ENCODE measurements around the gene ACSM6. TPM values are rescaled to one million over a fixed set of nuclear protein-coding genes. Genes with fewer than 3 reads are reported as not detected.
"Not testable (repeated sequence)": the region's sequence is repeated elsewhere in the genome, so short reads cannot be mapped to it uniquely, and the experiment has no call there.

The ACSM6 gene
- total RNA-seq, 2 donors from 2014 or later: not detected

DNA sequence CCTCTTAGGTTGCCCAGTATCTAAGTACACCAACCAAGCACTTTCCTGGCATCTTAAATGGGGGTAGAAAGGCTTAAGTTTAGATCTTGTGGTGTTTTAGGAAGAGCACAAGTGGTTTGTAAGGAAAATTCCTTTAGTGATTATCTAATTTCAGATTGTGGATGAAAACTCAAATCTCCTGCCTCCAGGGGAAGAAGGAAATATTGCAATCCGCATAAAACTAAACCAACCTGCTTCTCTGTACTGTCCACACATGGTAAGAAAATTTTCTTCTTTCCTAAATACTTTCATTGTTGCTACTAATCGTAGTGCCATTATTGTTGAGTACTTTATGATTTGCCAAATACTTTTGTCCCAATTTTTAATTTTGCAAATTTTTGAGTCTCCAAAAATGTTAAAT lies 31.1 kb downstream of the ACSM6 start:
- no peaks in the 10 kb centered on the region for H3K4me1 ChIP-seq (ENCODE audit: control insufficient read depth in 1 of 2, low read depth in 2 of 2)
- TF ChIP-seq, protein P1, sequence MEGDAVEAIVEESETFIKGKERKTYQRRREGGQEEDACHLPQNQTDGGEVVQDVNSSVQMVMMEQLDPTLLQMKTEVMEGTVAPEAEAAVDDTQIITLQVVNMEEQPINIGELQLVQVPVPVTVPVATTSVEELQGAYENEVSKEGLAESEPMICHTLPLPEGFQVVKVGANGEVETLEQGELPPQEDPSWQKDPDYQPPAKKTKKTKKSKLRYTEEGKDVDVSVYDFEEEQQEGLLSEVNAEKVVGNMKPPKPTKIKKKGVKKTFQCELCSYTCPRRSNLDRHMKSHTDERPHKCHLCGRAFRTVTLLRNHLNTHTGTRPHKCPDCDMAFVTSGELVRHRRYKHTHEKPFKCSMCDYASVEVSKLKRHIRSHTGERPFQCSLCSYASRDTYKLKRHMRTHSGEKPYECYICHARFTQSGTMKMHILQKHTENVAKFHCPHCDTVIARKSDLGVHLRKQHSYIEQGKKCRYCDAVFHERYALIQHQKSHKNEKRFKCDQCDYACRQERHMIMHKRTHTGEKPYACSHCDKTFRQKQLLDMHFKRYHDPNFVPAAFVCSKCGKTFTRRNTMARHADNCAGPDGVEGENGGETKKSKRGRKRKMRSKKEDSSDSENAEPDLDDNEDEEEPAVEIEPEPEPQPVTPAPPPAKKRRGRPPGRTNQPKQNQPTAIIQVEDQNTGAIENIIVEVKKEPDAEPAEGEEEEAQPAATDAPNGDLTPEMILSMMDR (IDR thresholded peaks at IDR 0.05): no peak
- DNase-seq (ENCODE audit: low spot score) (no peak), ATAC-seq (ENCODE audit: insufficient number of reproducible peaks, low FRiP score, low read depth) (no peak)
- H3K27me3 ChIP-seq (replicated peaks; ENCODE audit: insufficient read depth): no peaks in the 10 kb centered on the region
- no peaks in the 10 kb centered on the region for H3K36me3 ChIP-seq
- H3K27ac ChIP-seq: no peak overlapping the region
- no peak overlapping the region for H3K4me3 ChIP-seq
- no peaks in the 10 kb centered on the region for H3K9me3 ChIP-seq

DNA sequence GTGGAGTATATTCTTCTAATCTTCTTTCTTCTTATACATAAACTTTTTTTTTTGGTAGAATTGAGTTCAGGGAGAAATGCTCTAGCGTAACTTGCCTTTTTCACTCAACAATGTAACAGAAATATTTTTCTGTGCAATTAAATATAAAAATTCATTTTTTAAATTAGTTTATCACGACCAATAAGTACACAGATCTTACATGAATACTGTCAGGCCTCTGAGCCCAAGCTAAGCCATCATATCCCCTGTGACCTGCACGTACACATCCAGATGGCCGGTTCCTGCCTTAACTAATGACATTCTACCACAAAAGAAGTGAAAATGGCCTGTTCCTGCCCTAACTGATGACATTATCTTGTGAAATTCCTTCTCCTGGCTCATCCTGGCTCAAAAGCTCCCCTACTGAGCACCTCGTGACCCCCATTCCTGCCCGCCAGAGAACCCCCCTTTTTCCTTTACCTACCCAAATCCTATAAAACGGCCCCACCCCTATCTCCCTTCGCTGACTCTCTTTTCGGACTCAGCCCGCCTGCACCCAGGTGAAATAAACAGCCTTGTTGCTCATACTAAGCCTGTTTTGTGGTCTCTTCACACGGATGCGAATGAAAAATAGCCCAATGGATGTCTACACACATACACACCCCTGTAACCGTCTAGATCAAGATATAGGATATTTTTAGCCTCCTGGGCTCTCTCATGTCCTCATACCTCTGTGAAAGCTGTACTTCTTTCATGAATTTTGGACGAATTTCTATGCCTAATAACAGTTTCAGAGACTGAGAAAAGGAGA lies 35.1 kb downstream of the ACSM6 start:
- not testable (repeated sequence) for DNase-seq (ENCODE audit: low spot score); H3K4me1 ChIP-seq (ENCODE audit: control insufficient read depth in 1 of 2, low read depth in 2 of 2); H3K36me3 ChIP-seq; ATAC-seq (ENCODE audit: insufficient number of reproducible peaks, low FRiP score, low read depth); H3K27me3 ChIP-seq (replicated peaks; ENCODE audit: insufficient read depth); H3K9me3 ChIP-seq; H3K4me3 ChIP-seq; H3K27ac ChIP-seq

DNA sequence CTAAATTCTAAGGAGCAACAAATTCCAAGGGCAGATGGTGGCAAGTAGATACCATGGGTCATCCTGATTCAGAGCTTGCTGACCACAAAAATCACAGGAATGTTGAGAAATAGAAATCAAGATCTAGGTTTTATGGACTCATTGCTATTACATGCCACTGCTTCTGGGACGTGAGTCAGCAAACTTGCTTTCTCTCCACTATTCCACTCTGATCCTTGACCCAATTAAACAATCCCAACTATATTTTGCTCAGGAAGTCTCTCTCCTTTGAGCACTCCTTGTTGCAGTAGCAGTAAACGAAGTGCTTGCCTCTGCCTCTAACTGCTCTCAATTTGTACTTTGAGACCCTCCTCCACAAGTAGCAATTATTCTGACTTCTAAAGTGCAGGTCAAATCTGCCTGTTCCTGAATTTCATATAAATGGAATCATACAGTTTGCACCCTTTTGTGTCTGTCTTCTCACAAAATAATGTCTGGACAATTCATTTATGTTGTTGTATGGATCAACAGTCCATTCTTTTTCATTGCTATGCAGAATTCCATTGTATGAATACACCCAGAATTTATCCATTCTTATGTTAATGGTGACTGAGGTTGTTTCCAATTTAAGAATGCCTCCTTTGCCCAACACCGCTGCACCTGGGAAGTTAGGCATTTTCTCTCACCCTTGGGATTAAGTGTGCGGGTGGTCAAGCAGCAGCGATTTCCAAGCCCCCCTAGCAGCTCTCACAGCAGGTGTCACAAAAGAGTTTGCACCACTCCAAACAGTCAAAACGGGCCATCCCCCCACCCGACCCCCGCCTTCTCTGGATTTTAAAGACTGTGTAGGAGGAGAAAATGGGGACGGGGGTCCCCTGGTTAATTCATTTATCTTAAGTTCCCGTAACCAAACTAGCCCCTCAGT lies 35.9 kb downstream of the ACSM6 start:
- TF ChIP-seq, protein P1 (IDR thresholded peaks at IDR 0.05): no peak
- Histone ChIP-seq H3K36me3 (peaks cover 8% of the 10 kb centered on the region), H3K9me3 (no peaks in the 10 kb centered on the region), H3K4me3 (peak overlapping the region; percentile 70), H3K27ac (no peak overlapping the region), H3K27me3 (replicated peaks; ENCODE audit: insufficient read depth) (no peaks in the 10 kb centered on the region), H3K4me1 (ENCODE audit: control insufficient read depth in 1 of 2, low read depth in 2 of 2) (no peaks in the 10 kb centered on the region)
- ATAC-seq (ENCODE audit: insufficient number of reproducible peaks, low FRiP score, low read depth) (no peak), DNase-seq (ENCODE audit: low spot score) (no peak)

DNA sequence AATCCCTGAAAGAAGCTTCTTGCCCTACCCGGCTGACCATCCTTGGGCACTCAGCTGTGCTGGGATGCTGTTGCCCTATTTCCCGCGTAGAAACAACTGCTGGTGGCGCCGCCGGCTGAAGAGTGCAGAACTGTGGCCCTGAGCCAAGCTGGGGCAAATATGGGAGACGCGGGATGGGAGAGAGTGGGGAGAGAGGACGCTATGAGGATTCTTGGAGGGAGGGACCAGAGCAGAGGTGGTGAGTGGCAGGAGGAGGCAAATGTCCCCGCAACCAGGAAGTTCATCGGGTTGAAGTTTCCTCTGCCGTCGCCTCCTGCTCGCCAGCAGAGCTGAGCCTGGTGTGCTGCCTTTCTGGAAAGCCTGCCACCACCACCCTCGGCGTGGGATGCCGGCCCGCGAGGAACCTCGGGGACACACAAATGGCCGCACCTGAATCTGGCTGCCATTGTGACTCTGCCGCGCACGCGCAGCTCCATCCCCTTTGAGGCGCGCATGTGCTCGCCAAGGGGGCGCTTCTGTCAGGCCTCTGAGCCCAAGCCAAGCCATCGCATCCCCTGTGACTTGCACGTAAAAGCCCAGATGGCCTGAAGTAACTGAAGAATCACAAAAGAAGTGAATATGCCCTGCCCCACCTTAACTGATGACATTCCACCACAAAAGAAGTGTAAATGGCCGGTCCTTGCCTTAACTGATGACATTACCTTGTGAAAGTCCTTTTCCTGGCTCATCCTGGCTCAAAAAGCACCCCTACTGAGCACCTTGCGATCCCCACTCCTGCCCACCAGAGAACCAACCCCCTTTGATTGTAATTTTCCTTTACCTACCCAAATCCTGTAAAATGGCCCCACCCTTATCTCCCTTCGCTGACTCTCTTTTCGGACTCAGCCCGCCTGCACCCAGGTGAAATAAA lies 36.9 kb downstream of the ACSM6 start:
- DNase-seq (ENCODE audit: low spot score); H3K4me1 ChIP-seq (ENCODE audit: control insufficient read depth in 1 of 2, low read depth in 2 of 2); H3K27me3 ChIP-seq (replicated peaks; ENCODE audit: insufficient read depth); H3K9me3 ChIP-seq; ATAC-seq (ENCODE audit: insufficient number of reproducible peaks, low FRiP score, low read depth): not testable (repeated sequence)
- peak overlapping the region; percentile 70 for H3K4me3 ChIP-seq
- H3K36me3 ChIP-seq: peaks cover 11% of the 10 kb centered on the region
- H3K27ac ChIP-seq: peak overlapping the region in 1 of 2 donors; percentile 30

DNA sequence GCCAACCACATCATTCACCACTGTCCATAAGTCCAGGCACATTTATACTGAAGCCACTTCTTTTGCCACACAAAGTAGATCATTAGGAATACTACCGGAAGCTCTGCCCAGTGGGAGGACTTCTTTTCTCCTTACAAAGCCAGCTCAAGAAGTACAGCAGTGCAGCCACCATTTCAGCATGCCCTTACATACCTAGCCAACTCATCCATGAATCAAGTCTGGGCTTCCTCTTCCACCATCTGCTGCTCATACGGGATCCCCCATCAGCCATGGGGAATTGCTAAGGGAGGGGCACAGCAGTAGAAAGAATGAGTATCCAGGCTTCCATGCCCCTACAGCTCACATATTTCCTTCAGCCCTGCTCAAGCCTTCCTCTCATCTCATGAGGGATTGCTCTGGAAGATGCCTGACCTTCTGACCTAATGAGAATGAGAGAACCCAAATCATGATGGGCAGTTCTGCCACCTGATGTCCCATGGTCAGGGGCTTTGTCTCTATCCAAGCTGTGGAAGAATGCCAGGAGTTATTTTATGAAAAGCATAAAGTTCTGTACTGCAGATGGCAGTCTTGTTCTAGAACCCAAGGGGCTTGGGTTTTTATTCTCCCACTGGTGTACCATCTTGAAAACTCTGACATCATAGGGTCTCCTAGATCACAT lies 39.5 kb downstream of the ACSM6 start:
- ATAC-seq (ENCODE audit: insufficient number of reproducible peaks, low FRiP score, low read depth) (no peak), DNase-seq (ENCODE audit: low spot score) (no peak)

More for the DNA sequence above, 39.5 kb downstream of the ACSM6 start:
- no peaks in the 10 kb centered on the region for H3K27me3 ChIP-seq (replicated peaks; ENCODE audit: insufficient read depth)
- H3K27ac ChIP-seq: no peak overlapping the region
- TF ChIP-seq, protein P1 (IDR thresholded peaks at IDR 0.05): no peak
- H3K9me3 ChIP-seq: no peaks in the 10 kb centered on the region
- H3K36me3 ChIP-seq: peaks cover 19% of the 10 kb centered on the region
- H3K4me3 ChIP-seq: no peak overlapping the region
- no peaks in the 10 kb centered on the region for H3K4me1 ChIP-seq (ENCODE audit: control insufficient read depth in 1 of 2, low read depth in 2 of 2)
